K562 (cell line): Measurements from ENCODE around the gene DLGAP5. TPM values are rescaled to one million over a fixed set of nuclear protein-coding genes. Genes with fewer than 3 reads are reported as not detected.

Source experiments
- ARID3B ChIP-seq: fragments of 250-450 bp; sonication (Bioruptor Pico); IDR thresholded peaks from 2 replicates; pipeline ENCODE4 v1.4.0; 2020; ENCODE audit warnings: borderline replicate concordance
- ATF2 ChIP-seq: sonication (generic); formaldehyde crosslinking; IDR thresholded peaks from 2 replicates; pipeline ENCODE4 v1.8.1; 2022; ENCODE audit warnings: missing genetic modification reagents
- ATF7 ChIP-seq: fragments of 450-650 bp; IDR thresholded peaks from 2 replicates; pipeline ENCODE4 v1.7.1; 2014; ENCODE audit warnings: mild to moderate bottlenecking, moderate library complexity
- C11orf30 ChIP-seq: fragments of 450-650 bp; IDR thresholded peaks from 2 replicates; pipeline ENCODE4 v1.6.1; 2016; ENCODE audit warnings: low read depth, mild to moderate bottlenecking
- CGGBP1 ChIP-seq: fragments of 250-450 bp; sonication (Bioruptor Pico); IDR thresholded peaks from 2 replicates; pipeline ENCODE4 v1.9.0; 2021; ENCODE audit warnings: mild to moderate bottlenecking
- CREM ChIP-seq: IDR thresholded peaks from 2 replicates; pipeline ENCODE4 v1.6.1; 2014; ENCODE audit warnings: antibody characterized with exemption, low read depth
- FIP1L1 ChIP-seq: fragments of 200-400 bp; formaldehyde crosslinking; IDR thresholded peaks from 2 replicates; pipeline ENCODE4 v1.6.1; 2018; ENCODE audit warnings: mild to moderate bottlenecking, low read depth, low read length; ENCODE audit not compliant: poor library complexity, severe bottlenecking
- HDAC3 ChIP-seq: fragments of 450-650 bp; IDR thresholded peaks from 2 replicates; pipeline ENCODE4 v1.6.1; 2018; ENCODE audit warnings: borderline replicate concordance, mild to moderate bottlenecking, moderate library complexity; ENCODE audit not compliant: partially characterized antibody
- HMBOX1 ChIP-seq: sonication (generic); IDR thresholded peaks from 2 replicates; pipeline ENCODE4 v1.6.1; 2016
- PHF8 ChIP-seq: fragments of 200-600 bp; sonication (generic); IDR thresholded peaks from 2 replicates; pipeline ENCODE4 v1.6.1; 2012; ENCODE audit warnings: mixed run types, mild to moderate bottlenecking, inconsistent platforms, low read length, moderate library complexity, borderline replicate concordance
- PYGO2 ChIP-seq: fragments of 450-650 bp; IDR thresholded peaks from 2 replicates; pipeline ENCODE4 v1.6.1; 2016; ENCODE audit warnings: mild to moderate bottlenecking, missing genetic modification characterization, moderate library complexity, missing compliant biosample characterization
- RNF2 ChIP-seq: sonication (generic); IDR thresholded peaks from 2 replicates; pipeline ENCODE4 v1.6.1; 2016
- SAP30 ChIP-seq: fragments of 200-600 bp; sonication (generic); IDR thresholded peaks from 2 replicates; pipeline ENCODE4 v1.6.1; 2012; ENCODE audit warnings: borderline replicate concordance, low read depth, mild to moderate bottlenecking, moderate library complexity, low read length, control low read depth, inconsistent platforms; ENCODE audit not compliant: insufficient read depth, poor library complexity, severe bottlenecking
- SMAD4 ChIP-seq: fragments of 250-450 bp; sonication (Bioruptor Pico); conservative IDR thresholded peaks from 2 replicates; pipeline ENCODE4 v1.8.0; 2021; ENCODE audit warnings: inconsistent platforms, mild to moderate bottlenecking, moderate library complexity
- SUPT5H ChIP-seq: fragments of 450-650 bp; IDR thresholded peaks from 2 replicates; pipeline ENCODE4 v1.6.1; 2016
- TAF9B ChIP-seq: fragments of 450-650 bp; IDR thresholded peaks from 2 replicates; pipeline ENCODE4 v1.6.1; 2018; ENCODE audit warnings: mild to moderate bottlenecking; ENCODE audit not compliant: partially characterized antibody
- VEZF1 ChIP-seq: fragments of 200-800 bp; sonication (Bioruptor generic); IDR thresholded peaks from 2 replicates; pipeline ENCODE4 v1.6.1; 2017; ENCODE audit warnings: missing genetic modification characterization, missing compliant biosample characterization
- ZEB2 ChIP-seq: fragments of 450-650 bp; IDR thresholded peaks from 2 replicates; pipeline ENCODE4 v1.6.1; 2016
- ZFX ChIP-seq: sonication (generic); formaldehyde crosslinking; IDR thresholded peaks from 2 replicates; pipeline ENCODE4 v1.8.0; 2022; ENCODE audit warnings: mild to moderate bottlenecking, missing genetic modification reagents, moderate library complexity
- ZNF140 ChIP-seq: fragments of 250-450 bp; sonication (Bioruptor Pico); IDR thresholded peaks from 2 replicates; pipeline ENCODE4 v1.8.0; 2021; ENCODE audit warnings: moderate library complexity, mild to moderate bottlenecking, inconsistent platforms
- ZNF24 ChIP-seq: fragments of 450-650 bp; IDR thresholded peaks from 2 replicates; pipeline ENCODE4 v1.6.1; 2016
- ZNF384 ChIP-seq: IDR thresholded peaks from 2 replicates; pipeline ENCODE4 v1.6.1; 2012; ENCODE audit warnings: low read depth, low read length, improper control_type of control experiment
- ZNF436 ChIP-seq: fragments of 250-450, 450-650 bp; sonication (Bioruptor Pico); formaldehyde crosslinking; IDR thresholded peaks from 2 replicates; pipeline ENCODE4 v1.7.0; 2020; ENCODE audit warnings: mild to moderate bottlenecking
- ZNF764 ChIP-seq: fragments of 250-450 bp; sonication (Bioruptor Pico); IDR thresholded peaks from 2 replicates; pipeline ENCODE4 v1.4.0; 2020; ENCODE audit warnings: low read depth, mild to moderate bottlenecking, moderate library complexity
- polyA plus RNA-seq, 8 experiments: library from polyadenylated mRNA; depleted of rRNA in 4 of 8; stranded (reverse) in 5 of 8; unstranded in 3 of 8; fragments of >200 nt; fragmentation: Nextera tagmentation in 2 of 8; fragmentation: Illumina TruSeq in 1 of 8; extraction: Ambion mirVana in 2 of 8; extraction: Trizol in 1 of 8; gene quantifications; 2 replicates each; pipeline versions ENCODE4 v1.2.1 to v1.2.3, GENCODE V29; 2011 to 2014; ENCODE audit warnings: inconsistent platforms in 1 of 8, missing spikeins in 1 of 8
- total RNA-seq, 7 experiments: library from RNA; depleted of rRNA in 6 of 7; stranded (reverse); fragments of >200 nt in 6 of 7; fragmentation: Illumina TruSeq in 2 of 7; extraction: Trizol in 2 of 7; gene quantifications; 2 replicates each; pipeline versions ENCODE4 v1.2.1 to v1.2.3, GENCODE V29; 2011 to 2021; ENCODE audit warnings: low replicate concordance in 1 of 7

DLGAP5 gene
- total and polyA plus RNA-seq, 9 of the 15 experiments (the other 6 are each of a cell fraction or from before 2014, with no cell fraction given) = 39.1 to 80.0 (median 59.9) TPM

- TF ChIP-seq C11orf30 (peak; percentile 72), ZNF140 (CRISPR knock-in tag) (no peak), SUPT5H (peak; percentile 59; the same call in 1 of the 2 replicates), TAF9B (peak; percentile 59), ATF7 (peak; percentile 31; the same call in 1 of the 2 replicates), ZNF436 (no peak), HMBOX1 (peak; percentile 71), ARID3B (no peak), SAP30 (no peak), ATF2 (CRISPR knock-in tag) (no peak), ZFX (peak; percentile 92), PHF8 (peak; percentile 38; the same call in 1 of the 2 replicates), PYGO2 (0 out of 2 replicates have a peak, but pooled peaks have one; percentile 15), FIP1L1 (no peak), SMAD4 (CRISPR knock-in tag) (peak; percentile 72), CGGBP1 (CRISPR knock-in tag) (no peak), VEZF1 (CRISPR knock-in tag) (peak; percentile 46), HDAC3 (peak; percentile 39), RNF2 (0 out of 2 replicates have a peak, but pooled peaks have one; percentile 26), CREM (peak; percentile 29; the same call in 1 of the 2 replicates), ZNF764 (no peak), ZNF384 (no peak), ZNF24 (no peak; the same call in 1 of the 2 replicates), ZEB2 (0 out of 2 replicates have a peak, but pooled peaks have one; percentile 26)
Observed at GRCh38 chr14:55103005-55103640, 88.3 kb downstream of the DLGAP5 start (continued).
